Measurements from ENCODE around the gene NDUFAF3.
"Not testable (repeated sequence)": the region's sequence is repeated elsewhere in the genome, so short reads cannot be mapped to it uniquely, and the experiment has no call there.

The NDUFAF3 gene

GRCh38 chr3:49001155-49001554 is 20.8 kb upstream of the NDUFAF3 start:
- DNase-seq: no peak

DNA sequence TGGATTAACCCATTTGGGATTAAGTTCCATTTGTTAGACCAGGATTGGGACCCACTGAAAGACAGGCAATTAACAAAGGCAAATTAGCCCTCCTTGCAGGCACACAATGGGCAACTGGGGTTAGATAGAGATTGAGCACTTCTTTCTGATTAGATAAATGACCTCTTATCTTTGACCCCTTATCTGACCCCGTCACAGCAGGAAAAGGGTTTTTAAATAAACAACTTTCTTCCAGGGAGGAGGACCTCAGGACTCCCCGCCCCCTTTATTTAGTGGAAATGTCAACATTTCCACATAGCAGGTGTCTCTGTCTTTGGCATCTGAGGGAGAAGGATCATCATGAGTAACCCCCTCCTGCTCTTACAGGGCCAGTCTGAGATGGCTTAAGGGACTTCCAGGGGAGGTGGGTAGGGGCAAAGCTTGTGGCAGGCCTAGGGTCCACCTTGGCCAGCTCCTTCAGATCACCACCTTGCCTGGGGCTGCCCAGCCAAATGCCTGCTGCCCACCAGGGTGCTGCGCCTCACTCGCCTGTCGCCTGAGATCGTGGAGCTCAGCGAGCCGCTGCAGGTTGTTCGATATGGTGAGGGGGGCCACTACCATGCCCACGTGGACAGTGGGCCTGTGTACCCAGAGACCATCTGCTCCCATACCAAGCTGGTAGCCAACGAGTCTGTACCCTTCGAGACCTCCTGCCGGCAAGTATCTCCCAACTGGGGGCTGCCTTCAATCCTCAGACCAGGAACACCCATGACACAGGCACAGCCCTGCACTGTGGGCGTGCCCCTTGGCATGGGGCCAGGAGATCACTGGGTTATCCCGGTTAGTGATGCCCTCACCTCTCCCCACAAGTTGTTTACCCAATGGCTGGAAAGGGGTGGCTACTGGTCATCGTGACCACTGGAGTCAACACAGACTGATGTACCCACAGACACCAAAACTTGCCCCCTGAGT is 17.3 kb upstream of the NDUFAF3 start:
- no peak for DNase-seq

GRCh38 chr3:49005303-49005680 is 16.6 kb upstream of the NDUFAF3 start:
- DNase-seq: no peak

GRCh38 chr3:49005998-49006397 is 15.9 kb upstream of the NDUFAF3 start:
- no peak for DNase-seq

DNA sequence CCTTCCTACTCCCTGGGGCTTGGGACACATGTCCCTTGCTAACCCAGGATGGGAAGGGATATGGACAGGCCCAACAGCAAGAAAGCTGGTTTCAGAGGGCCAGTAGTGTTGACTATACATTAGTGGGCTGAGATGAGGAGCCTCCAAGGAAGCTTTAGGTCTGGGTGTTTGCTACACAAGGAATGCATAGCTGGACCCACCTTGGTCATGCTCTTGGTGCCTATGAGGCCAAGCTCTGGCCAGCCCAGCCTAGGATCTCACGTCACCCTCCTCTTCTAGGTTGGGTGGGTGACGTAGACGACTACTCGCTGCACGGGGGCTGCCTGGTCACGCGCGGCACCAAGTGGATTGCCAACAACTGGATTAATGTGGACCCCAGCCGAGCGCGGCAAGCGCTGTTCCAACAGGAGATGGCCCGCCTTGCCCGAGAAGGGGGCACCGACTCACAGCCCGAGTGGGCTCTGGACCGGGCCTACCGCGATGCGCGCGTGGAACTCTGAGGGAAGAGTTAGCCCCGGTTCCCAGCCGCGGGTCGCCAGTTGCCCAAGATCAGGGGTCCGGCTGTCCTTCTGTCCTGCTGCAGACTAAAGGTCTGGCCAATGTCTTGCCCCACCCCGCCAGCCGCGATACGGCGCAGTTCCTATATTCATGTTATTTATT is 15.4 kb upstream of the NDUFAF3 start:
- DNase-seq: no peak

- DNase-seq: peak; percentile 90 to 97 (median 94)
Measured at GRCh38 chr3:49007068-49007770, 14.7 kb upstream of the NDUFAF3 start, which contains the start of gene WDR6. Gene WDR6, plus strand, starts transcription at chr3:49007391. Its CDS starts 41 bp downstream, at chr3:49007432.

GRCh38 chr3:49007771-49008528 is 14.0 kb upstream of the NDUFAF3 start:
- DNase-seq: peak; percentile 75 to 90 (median 84)

- not testable (repeated sequence) for DNase-seq
Measured at GRCh38 chr3:49008627-49009026, 13.3 kb upstream of the NDUFAF3 start.

- DNase-seq: no peak
Measured at GRCh38 chr3:49009396-49009795, 12.5 kb upstream of the NDUFAF3 start.

GRCh38 chr3:49012441-49013017 is 9.4 kb upstream of the NDUFAF3 start:
- no peak for DNase-seq

GRCh38 chr3:49013113-49013737 is 8.7 kb upstream of the NDUFAF3 start:
- DNase-seq: no peak

- peak; percentile 9 to 29 (median 22) for DNase-seq
Measured at GRCh38 chr3:49013738-49014660, 7.9 kb upstream of the NDUFAF3 start.

GRCh38 chr3:49015072-49015471 is 6.8 kb upstream of the NDUFAF3 start:
- DNase-seq: no peak

GRCh38 chr3:49015765-49016164 is 6.2 kb upstream of the NDUFAF3 start:
- no peak for DNase-seq

DNA sequence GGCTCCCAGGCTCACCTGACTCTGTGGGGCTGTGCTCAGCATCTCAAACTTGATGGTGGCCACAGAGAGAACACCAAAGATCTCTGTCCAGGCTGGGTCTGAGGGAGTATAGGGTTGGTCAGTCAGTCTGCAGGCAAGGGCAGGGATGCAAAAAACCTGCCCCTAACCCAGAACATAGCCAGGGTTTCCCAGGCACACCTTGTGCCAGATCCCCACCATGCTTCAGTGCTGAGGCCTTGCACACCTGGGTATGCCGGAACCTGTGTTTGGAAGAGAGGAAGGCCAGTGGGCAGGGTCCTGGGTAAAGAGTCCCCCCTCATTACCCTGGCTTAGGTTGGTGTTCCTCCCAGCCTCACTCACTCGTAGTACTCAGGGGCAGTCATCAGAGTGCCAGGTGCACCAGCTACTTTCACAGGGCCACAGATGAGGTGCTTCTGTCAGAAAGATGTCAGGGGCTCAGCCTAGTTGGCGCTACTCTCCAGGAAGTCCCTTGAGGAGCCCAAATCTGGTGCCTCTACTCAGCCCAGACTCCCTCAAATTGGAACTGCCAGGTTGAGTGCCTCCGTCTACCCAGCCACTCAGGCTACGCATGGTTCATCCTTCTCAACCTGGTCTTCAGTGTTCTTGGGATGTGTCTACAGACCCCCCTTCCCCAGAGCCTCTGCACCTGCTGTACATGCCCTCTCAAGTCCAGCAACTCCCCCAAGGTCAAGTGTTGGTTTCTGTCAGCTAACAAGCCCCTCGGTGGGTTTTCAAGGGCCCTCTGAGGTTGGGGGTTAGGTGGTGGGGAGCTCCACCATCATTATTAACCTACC is 5.3 kb upstream of the NDUFAF3 start:
- DNase-seq: no peak

GRCh38 chr3:49017229-49017970 is 4.5 kb upstream of the NDUFAF3 start:
- peak in 1 of 6 experiments; percentile 19 for DNase-seq

DNA sequence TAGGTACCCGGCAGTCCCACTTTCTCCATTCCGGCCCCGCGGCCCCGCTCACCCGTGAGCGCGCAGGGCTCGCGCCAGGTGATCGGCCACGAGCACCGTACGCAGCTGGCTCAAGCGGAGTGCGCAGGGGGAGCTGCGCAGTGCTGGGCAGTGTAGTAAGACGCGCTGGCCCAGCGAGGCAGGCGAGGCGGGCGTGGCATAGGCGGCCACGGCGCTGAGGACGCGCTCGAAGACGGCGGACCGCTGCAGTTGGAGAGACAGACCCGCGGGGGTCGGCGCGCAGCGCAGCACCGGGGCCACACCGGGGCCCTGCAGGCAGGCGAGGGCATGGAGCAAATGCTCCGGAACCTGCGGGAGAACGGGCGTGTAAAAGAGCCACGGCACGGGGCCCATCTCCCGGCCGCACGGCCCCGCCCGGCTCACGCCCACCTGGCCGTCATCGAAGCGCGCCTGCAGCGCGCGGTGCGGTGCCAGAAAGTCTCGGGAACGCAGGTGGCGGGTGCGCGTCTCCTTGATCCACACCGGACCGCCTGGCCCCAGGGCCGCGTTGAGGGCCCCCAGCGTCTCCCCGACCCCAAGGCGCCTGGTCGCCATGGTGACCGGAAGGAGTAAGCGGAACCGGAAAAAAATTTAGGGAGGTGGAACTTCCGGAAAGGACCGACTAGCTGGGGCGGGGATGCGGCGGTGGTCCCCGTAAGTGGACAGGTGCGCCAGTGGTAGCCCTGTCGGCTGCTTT is 3.8 kb upstream of the NDUFAF3 start, which contains the start of gene DALRD3:
DALRD3 (minus strand) TSS at position 610 of the 736 bp plus-strand sequence; CDS start at position 594, 16 bp downstream.
- peak; percentile 39 to 67 (median 54) for DNase-seq

DNA sequence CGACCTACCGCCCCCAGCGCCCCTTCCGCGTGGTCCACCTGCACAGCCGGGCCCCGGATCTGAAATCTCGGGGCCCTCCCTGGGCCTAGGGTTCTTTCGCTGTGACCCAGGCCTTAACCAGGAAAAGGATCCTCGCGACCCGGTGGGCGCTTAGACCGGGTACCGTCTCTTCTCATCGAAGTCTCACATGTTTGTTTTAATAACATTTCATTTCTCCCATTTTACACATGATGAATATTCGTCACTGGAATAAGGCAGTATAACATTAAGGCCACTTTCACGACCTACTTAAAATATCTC is 3.3 kb upstream of the NDUFAF3 start:
- no peak for DNase-seq

Measured in stimulated activated naive CD4-positive, alpha-beta T cell (primary cell).